ENCODE data around the gene PPP1R14C.

- no peak for TF ChIP-seq POLR2A (IDR thresholded peaks at IDR 0.05)
- no peak for TF ChIP-seq CTCF (IDR thresholded peaks at IDR 0.05)
Observed at GRCh38 chr6:150271172-150271500, 128.3 kb downstream of the PPP1R14C start.

All from body of pancreas (tissue), 4 donors.